GM12878 (cell line): ENCODE measurements around the gene FREM2.

Experiments used
- CBX5 ChIP-seq: sonication (generic); IDR thresholded peaks from 2 replicates; pipeline ENCODE4 v1.6.1; 2016; ENCODE audit warnings: low read depth, moderate library complexity, mild to moderate bottlenecking, inconsistent platforms
- CEBPB ChIP-seq, 2 experiments: fragments of 150-350 bp in 1 of 2; IDR thresholded peaks; 2 replicates each; pipeline ENCODE4 v1.6.1; 2012 to 2014; ENCODE audit warnings: low read depth in 2 of 2, low read length in 2 of 2, borderline replicate concordance in 1 of 2, inconsistent platforms in 1 of 2
- EP300 ChIP-seq, 2 experiments: fragments of 150-350 bp in 1 of 2; IDR thresholded peaks; 2 replicates each; pipeline ENCODE4 v1.6.1; 2011 to 2012; ENCODE audit warnings: low read depth in 2 of 2, low read length in 2 of 2, borderline replicate concordance in 1 of 2, improper control_type of control experiment in 1 of 2, inconsistent platforms in 1 of 2; ENCODE audit not compliant: control insufficient read depth in 1 of 2
- GATAD2B ChIP-seq: fragments of 450-650 bp; conservative IDR thresholded peaks from 2 replicates; pipeline ENCODE4 v1.6.1; 2017; ENCODE audit warnings: low read depth, mild to moderate bottlenecking, moderate library complexity
- HDAC6 ChIP-seq: fragments of 200-600 bp; sonication (generic); IDR thresholded peaks from one replicate; pipeline ENCODE4 v1.8.0; 2017; ENCODE audit warnings: antibody characterized with exemption; ENCODE audit not compliant: unreplicated experiment
- IKZF1 ChIP-seq: fragments of 450-650 bp; conservative IDR thresholded peaks from 2 replicates; pipeline ENCODE4 v1.6.1; 2017; ENCODE audit warnings: antibody characterized with exemption, mild to moderate bottlenecking
- POLR2AphosphoS5 ChIP-seq: IDR thresholded peaks from 2 replicates; pipeline ENCODE4 v1.6.1; 2011; ENCODE audit warnings: mild to moderate bottlenecking, low read length, inconsistent platforms
- RBBP5 ChIP-seq: fragments of 200-600 bp; sonication (generic); conservative IDR thresholded peaks from 2 replicates; pipeline ENCODE4 v1.6.1; 2016
- SMAD1 ChIP-seq: fragments of 450-650 bp; IDR thresholded peaks from 2 replicates; pipeline ENCODE4 v1.6.1; 2018; ENCODE audit warnings: mild to moderate bottlenecking, low read depth; ENCODE audit not compliant: partially characterized antibody
- YY1 ChIP-seq: IDR thresholded peaks from 2 replicates; pipeline ENCODE4 v1.6.1; 2011; ENCODE audit warnings: low read depth, mild to moderate bottlenecking, low read length
- TF ChIP-seq, protein P1 (sequence below): fragments of 450-650 bp; formaldehyde crosslinking; IDR thresholded peaks from 2 replicates; pipeline ENCODE4 v1.5.0; 2022; ENCODE audit warnings: mild to moderate bottlenecking, missing genetic modification characterization
- TF ChIP-seq, protein P2 (sequence below), 3 experiments: IDR thresholded peaks in 2 of 3; conservative IDR thresholded peaks in 1 of 3; 2 replicates each; pipeline ENCODE4 v1.5.1; 2011; ENCODE audit warnings: low read depth in 3 of 3, low read length in 3 of 3, mild to moderate bottlenecking in 3 of 3, control low read depth in 2 of 3, moderate library complexity in 2 of 3, inconsistent platforms in 1 of 3, mixed read lengths in 1 of 3; ENCODE audit not compliant: control insufficient read depth in 2 of 3, insufficient read depth in 1 of 3; ENCODE audit errors: extremely low read depth in 1 of 3
- TF ChIP-seq, protein P3 (sequence below): fragments of 450-650 bp; IDR thresholded peaks from 2 replicates; pipeline ENCODE4 v1.6.1; 2017; ENCODE audit warnings: low read depth, mild to moderate bottlenecking, moderate library complexity
- TF ChIP-seq, protein P4 (sequence below): IDR thresholded peaks from 2 replicates; pipeline ENCODE4 v1.6.1; 2012; ENCODE audit warnings: low read depth, low read length, improper control_type of control experiment

DNA sequence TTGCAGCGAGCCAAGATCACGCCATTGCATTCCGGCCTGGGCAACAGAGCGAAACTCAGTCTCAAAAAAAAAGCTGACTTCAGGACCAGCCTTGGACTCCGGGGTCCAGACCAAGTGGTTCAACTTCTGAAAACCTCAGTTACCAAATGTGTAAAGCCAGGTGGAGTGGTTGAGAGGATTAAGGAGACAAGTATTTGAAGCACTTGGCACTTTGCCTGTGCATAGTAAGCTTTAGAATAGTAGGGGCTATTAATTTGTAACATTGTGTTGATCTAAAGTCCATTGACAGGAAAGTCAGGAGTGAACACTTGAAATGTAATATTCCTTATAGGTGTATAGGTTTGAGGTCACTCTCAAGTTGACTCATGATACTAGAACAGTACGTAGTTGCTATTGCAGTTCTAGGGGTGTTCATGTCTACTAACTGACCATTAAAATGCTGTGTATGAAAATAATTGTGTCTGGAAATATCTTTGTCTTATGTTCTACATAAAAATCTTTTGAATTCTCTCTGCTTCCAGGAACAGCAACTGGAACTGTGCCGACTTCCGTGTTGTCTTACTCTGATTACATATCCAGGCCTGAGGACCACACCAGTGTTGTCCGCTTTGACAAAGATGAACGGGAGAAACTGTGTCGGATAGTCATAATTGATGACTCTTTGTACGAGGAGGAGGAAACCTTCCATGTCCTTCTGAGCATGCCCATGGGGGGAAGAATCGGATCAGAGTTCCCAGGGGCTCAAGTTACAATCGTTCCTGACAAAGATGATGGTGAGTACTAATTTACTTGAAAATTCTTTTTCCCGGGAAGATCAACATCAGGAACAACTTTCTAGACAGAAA, 97.4 kb downstream of the FREM2 start:
- TF ChIP-seq IKZF1 (no peak), POLR2AphosphoS5 (no peak), RBBP5 (no peak), CBX5 (no peak), HDAC6 (no peak), CEBPB (IDR thresholded peaks at IDR 0.05; ENCODE audit: borderline replicate concordance in 1 of 2, low read depth in 2 of 2, low read length in 2 of 2) (no peak), YY1 (no peak), GATAD2B (no peak), SMAD1 (no peak), EP300 (IDR thresholded peaks at IDR 0.05; ENCODE audit: borderline replicate concordance in 1 of 2, control insufficient read depth in 1 of 2, low read depth in 2 of 2, low read length in 2 of 2) (no peak)
- TF ChIP-seq, protein P1, sequence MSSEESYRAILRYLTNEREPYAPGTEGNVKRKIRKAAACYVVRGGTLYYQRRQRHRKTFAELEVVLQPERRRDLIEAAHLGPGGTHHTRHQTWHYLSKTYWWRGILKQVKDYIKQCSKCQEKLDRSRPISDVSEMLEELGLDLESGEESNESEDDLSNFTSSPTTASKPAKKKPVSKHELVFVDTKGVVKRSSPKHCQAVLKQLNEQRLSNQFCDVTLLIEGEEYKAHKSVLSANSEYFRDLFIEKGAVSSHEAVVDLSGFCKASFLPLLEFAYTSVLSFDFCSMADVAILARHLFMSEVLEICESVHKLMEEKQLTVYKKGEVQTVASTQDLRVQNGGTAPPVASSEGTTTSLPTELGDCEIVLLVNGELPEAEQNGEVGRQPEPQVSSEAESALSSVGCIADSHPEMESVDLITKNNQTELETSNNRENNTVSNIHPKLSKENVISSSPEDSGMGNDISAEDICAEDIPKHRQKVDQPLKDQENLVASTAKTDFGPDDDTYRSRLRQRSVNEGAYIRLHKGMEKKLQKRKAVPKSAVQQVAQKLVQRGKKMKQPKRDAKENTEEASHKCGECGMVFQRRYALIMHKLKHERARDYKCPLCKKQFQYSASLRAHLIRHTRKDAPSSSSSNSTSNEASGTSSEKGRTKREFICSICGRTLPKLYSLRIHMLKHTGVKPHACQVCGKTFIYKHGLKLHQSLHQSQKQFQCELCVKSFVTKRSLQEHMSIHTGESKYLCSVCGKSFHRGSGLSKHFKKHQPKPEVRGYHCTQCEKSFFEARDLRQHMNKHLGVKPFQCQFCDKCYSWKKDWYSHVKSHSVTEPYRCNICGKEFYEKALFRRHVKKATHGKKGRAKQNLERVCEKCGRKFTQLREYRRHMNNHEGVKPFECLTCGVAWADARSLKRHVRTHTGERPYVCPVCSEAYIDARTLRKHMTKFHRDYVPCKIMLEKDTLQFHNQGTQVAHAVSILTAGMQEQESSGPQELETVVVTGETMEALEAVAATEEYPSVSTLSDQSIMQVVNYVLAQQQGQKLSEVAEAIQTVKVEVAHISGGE (CRISPR knock-in tag) = no peak
- TF ChIP-seq, protein P2, sequence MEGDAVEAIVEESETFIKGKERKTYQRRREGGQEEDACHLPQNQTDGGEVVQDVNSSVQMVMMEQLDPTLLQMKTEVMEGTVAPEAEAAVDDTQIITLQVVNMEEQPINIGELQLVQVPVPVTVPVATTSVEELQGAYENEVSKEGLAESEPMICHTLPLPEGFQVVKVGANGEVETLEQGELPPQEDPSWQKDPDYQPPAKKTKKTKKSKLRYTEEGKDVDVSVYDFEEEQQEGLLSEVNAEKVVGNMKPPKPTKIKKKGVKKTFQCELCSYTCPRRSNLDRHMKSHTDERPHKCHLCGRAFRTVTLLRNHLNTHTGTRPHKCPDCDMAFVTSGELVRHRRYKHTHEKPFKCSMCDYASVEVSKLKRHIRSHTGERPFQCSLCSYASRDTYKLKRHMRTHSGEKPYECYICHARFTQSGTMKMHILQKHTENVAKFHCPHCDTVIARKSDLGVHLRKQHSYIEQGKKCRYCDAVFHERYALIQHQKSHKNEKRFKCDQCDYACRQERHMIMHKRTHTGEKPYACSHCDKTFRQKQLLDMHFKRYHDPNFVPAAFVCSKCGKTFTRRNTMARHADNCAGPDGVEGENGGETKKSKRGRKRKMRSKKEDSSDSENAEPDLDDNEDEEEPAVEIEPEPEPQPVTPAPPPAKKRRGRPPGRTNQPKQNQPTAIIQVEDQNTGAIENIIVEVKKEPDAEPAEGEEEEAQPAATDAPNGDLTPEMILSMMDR (IDR thresholded peaks at IDR 0.05 in 2 of 3, conservative IDR thresholded peaks at IDR 0.05 in 1 of 3; ENCODE audit: control insufficient read depth in 2 of 3, extremely low read depth in 1 of 3, insufficient read depth in 1 of 3, low read depth in 3 of 3, low read length in 3 of 3) = no peak
- TF ChIP-seq, protein P3, sequence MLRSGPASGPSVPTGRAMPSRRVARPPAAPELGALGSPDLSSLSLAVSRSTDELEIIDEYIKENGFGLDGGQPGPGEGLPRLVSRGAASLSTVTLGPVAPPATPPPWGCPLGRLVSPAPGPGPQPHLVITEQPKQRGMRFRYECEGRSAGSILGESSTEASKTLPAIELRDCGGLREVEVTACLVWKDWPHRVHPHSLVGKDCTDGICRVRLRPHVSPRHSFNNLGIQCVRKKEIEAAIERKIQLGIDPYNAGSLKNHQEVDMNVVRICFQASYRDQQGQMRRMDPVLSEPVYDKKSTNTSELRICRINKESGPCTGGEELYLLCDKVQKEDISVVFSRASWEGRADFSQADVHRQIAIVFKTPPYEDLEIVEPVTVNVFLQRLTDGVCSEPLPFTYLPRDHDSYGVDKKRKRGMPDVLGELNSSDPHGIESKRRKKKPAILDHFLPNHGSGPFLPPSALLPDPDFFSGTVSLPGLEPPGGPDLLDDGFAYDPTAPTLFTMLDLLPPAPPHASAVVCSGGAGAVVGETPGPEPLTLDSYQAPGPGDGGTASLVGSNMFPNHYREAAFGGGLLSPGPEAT = no peak
- TF ChIP-seq, protein P4, sequence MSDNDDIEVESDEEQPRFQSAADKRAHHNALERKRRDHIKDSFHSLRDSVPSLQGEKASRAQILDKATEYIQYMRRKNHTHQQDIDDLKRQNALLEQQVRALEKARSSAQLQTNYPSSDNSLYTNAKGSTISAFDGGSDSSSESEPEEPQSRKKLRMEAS = no peak
